GM23248 (cell line): Measurements from ENCODE around the gene PTGES2. TPM values are rescaled to one million over a fixed set of nuclear protein-coding genes. Genes with fewer than 3 reads are reported as not detected.

Source experiments
- DNase-seq: peaks from one replicate; pipeline ENCODE4 v3.0.0-alpha.2; 2015
- H2AFZ ChIP-seq: fragments of 200-600 bp; sonication (generic); 2 replicates; pipeline ENCODE4 v1.6.1; 2016; ENCODE audit warnings: antibody characterized with exemption
- H3F3A ChIP-seq: fragments of 200-600 bp; sonication (generic); 2 replicates; pipeline ENCODE4 v1.6.1; 2016; ENCODE audit warnings: mild to moderate bottlenecking, antibody characterized with exemption, mixed run types; ENCODE audit not compliant: insufficient read depth
- H3K27ac ChIP-seq: fragments of 200-600 bp; sonication (generic); 2 replicates; pipeline ENCODE4 v1.5.1; 2016; ENCODE audit warnings: mild to moderate bottlenecking
- H3K27me3 ChIP-seq: fragments of 200-600 bp; sonication (generic); replicated peaks from 2 replicates; pipeline ENCODE4 v1.6.1; 2016; ENCODE audit warnings: mild to moderate bottlenecking; ENCODE audit not compliant: insufficient read depth
- H3K36me3 ChIP-seq: fragments of 200-600 bp; sonication (generic); 2 replicates; pipeline ENCODE4 v1.6.1; 2016; ENCODE audit warnings: low read depth, mild to moderate bottlenecking
- H3K4me1 ChIP-seq: fragments of 200-600 bp; sonication (generic); 2 replicates; pipeline ENCODE4 v1.6.1; 2016; ENCODE audit warnings: mild to moderate bottlenecking; ENCODE audit not compliant: insufficient read depth
- H3K4me2 ChIP-seq: fragments of 200-600 bp; sonication (generic); one replicate; pipeline ENCODE4 v1.6.1; 2016; ENCODE audit warnings: mild to moderate bottlenecking; ENCODE audit not compliant: unreplicated experiment
- H3K4me3 ChIP-seq: fragments of 200-600 bp; sonication (generic); 2 replicates; pipeline ENCODE4 v1.5.1; 2016; ENCODE audit warnings: mild to moderate bottlenecking
- H3K79me2 ChIP-seq: fragments of 200-600 bp; sonication (generic); 2 replicates; pipeline ENCODE4 v1.6.1; 2016; ENCODE audit warnings: mild to moderate bottlenecking; ENCODE audit not compliant: insufficient read depth
- H3K9ac ChIP-seq: fragments of 200-600 bp; sonication (generic); 2 replicates; pipeline ENCODE4 v1.6.1; 2016; ENCODE audit warnings: mild to moderate bottlenecking
- H3K9me2 ChIP-seq: fragments of 200-600 bp; sonication (generic); 2 replicates; pipeline ENCODE4 v1.6.1; 2016; ENCODE audit warnings: mixed run types, mild to moderate bottlenecking, moderate library complexity; ENCODE audit not compliant: insufficient read depth
- H3K9me3 ChIP-seq: fragments of 200-600 bp; sonication (generic); one replicate; pipeline ENCODE4 v1.6.1; 2017; ENCODE audit warnings: low read depth
- H4K20me1 ChIP-seq: fragments of 200-600 bp; sonication (generic); 2 replicates; pipeline ENCODE4 v1.6.0; 2016; ENCODE audit not compliant: insufficient read depth
- EZH2 ChIP-seq: fragments of 200-600 bp; sonication (generic); IDR thresholded peaks from 2 replicates; pipeline ENCODE4 v1.6.1; 2018; ENCODE audit warnings: antibody characterized with exemption, mild to moderate bottlenecking; ENCODE audit not compliant: insufficient read depth, poor library complexity, severe bottlenecking
- EZH2phosphoT487 ChIP-seq: fragments of 200-600 bp; sonication (generic); IDR thresholded peaks from 2 replicates; pipeline ENCODE4 v1.6.1; 2018; ENCODE audit warnings: antibody characterized with exemption, moderate library complexity, mild to moderate bottlenecking, low read depth; ENCODE audit not compliant: insufficient read depth
- WGBS, 2 experiments: methylation state at CpG; one replicate each; pipeline ENCODE4 v1.1.6; 2015 to 2017; ENCODE audit warnings: low lambda C conversion rate in 2 of 2, low coverage in 1 of 2; ENCODE audit errors: missing lambda C conversion rate in 2 of 2; 5-methylcytosine and 5-hydroxymethylcytosine counted together
- in situ Hi-C: fragments of 300-500 bp; cut with MboI; formaldehyde crosslinking; loops from 2 replicates; pipeline ENCODE4 v1.15.0; 2020
- polyA plus RNA-seq: library from polyadenylated mRNA; unstranded; fragments of >200 nt; fragmentation: Nextera tagmentation; extraction: Ambion mirVana; gene quantifications from 2 replicates; pipeline ENCODE4 v1.2.1, GENCODE V29; 2016
- total RNA-seq: library from RNA; depleted of rRNA; stranded (reverse); fragments of >200 nt; shearing (Covaris generic); gene quantifications from 2 replicates; pipeline ENCODE4 v1.2.3, GENCODE V29; 2014

PTGES2 gene
- total and polyA plus RNA-seq, 2 experiments from 2014 or later: 63.3 to 68.6 TPM

DNA sequence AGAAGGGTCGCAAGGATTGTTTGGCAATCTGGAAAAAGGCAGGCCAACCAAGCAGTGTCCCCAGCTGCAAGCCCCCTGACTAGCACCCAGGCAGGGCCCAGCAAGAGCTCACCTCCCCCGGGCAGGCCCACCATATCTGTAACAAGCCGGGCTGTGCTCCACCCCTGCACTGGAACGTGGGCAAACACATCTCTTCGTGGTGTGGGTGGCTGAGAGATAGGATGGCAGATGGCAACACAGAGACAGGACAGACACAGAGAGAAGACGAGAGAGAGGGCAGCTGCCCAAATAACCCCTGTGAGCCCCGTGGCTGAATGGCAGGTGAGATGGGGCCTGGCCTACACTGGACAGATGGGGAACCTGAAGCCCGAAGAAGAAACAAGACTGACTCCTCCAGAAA is 42.0 kb upstream of the PTGES2 start:
- no peak for DNase-seq
- in situ Hi-C loops: no loop called here
- H3K79me2 ChIP-seq: peaks cover 4% of the 10 kb centered on the region; the same call in 1 of the 2 replicates
- H3K27ac ChIP-seq: no peak overlapping the region
- no peak overlapping the region for H3K4me2 ChIP-seq
- H4K20me1 ChIP-seq: no peaks in the 10 kb centered on the region
- H3K9ac ChIP-seq: no peak overlapping the region
- peaks cover 9% of the 10 kb centered on the region for H3K36me3 ChIP-seq
- no peaks in the 10 kb centered on the region for H3K4me1 ChIP-seq
- TF ChIP-seq EZH2phosphoT487 (no peak), EZH2 (no peak)
- H3K9me3 ChIP-seq: no peaks in the 10 kb centered on the region
- no peaks in the 10 kb centered on the region for H3K27me3 ChIP-seq
- H2AFZ ChIP-seq: no peak overlapping the region
- 91 to 96% methylated on average over 8 of the region's 8 CpGs for WGBS, 2 experiments
- H3F3A ChIP-seq: 0 out of 2 replicates have a peak, but pooled peaks cover 8% of the 10 kb centered on the region
- H3K9me2 ChIP-seq: no peaks in the 10 kb centered on the region
- H3K4me3 ChIP-seq: no peak overlapping the region

DNA sequence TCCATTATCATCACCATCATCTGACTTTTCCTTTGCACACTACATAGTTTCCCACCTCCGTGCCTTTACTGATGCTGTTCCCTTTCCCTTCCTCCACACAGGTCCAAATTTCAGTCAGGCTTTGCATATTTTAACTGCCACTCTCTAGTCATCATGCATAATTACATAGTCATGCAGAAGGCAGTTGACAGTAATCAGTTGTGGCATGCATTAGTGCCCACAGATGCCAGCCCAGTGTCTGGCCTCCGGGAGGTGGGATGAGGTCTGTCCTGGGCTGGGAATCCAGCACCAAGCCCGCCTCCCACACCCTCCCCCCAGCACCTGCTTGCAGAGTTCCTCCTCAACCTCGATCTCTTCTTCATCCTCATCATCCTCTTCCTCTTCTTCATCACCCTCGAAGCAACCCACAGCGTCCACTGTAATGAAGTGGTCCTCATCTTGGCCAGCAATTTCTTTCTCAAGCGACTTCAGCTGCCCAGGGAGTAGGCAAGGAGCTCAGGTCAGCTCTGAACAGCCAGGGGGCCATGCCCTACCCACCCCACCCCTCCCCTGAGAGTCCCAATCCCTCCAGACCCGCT is 41.3 kb upstream of the PTGES2 start:
- Histone ChIP-seq H3K27me3 (no peaks in the 10 kb centered on the region), H3F3A (0 out of 2 replicates have a peak, but pooled peaks cover 8% of the 10 kb centered on the region), H3K79me2 (peaks cover 4% of the 10 kb centered on the region; the same call in 1 of the 2 replicates), H3K4me1 (no peaks in the 10 kb centered on the region), H3K4me2 (no peak overlapping the region), H3K9ac (no peak overlapping the region), H3K27ac (no peak overlapping the region), H3K9me2 (no peaks in the 10 kb centered on the region), H3K4me3 (no peak overlapping the region), H4K20me1 (no peaks in the 10 kb centered on the region), H3K9me3 (no peaks in the 10 kb centered on the region), H2AFZ (no peak overlapping the region), H3K36me3 (peaks cover 4% of the 10 kb centered on the region)
- 70 to 75% methylated on average over 8 of the region's 8 CpGs for WGBS, 2 experiments
- DNase-seq: no peak
- in situ Hi-C loops: no loop called here
- TF ChIP-seq EZH2: no peak
- no peak for TF ChIP-seq EZH2phosphoT487

DNA sequence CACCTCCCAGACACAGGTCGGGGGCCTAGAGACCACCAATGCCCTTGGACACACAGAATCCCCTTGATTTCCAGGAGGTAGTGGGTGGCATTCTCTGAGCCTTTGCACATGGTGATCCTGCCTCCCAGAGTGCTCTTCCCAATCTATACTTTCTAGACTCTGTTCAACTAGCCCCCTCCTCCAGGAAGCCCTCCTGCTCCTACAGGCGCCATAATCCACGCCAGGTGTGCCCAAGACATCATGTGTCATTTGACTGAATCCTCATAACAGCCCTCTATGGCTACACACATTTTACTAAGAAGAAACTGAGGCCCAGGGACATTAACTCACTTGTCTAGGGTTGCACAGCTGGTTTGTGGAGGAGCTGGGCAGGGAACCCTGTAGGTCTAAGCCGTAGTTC is 39.7 kb upstream of the PTGES2 start:
- Histone ChIP-seq H3K4me2 (no peak overlapping the region), H3F3A (peaks cover 9% of the 10 kb centered on the region; the same call in 1 of the 2 replicates), H3K4me1 (peaks cover 5% of the 10 kb centered on the region; the same call in 1 of the 2 replicates), H2AFZ (no peak overlapping the region), H3K36me3 (peaks cover 10% of the 10 kb centered on the region), H3K27ac (no peak overlapping the region), H3K9me3 (no peaks in the 10 kb centered on the region), H3K27me3 (no peaks in the 10 kb centered on the region), H3K9me2 (no peaks in the 10 kb centered on the region), H3K4me3 (no peak overlapping the region), H3K9ac (no peak overlapping the region), H4K20me1 (no peaks in the 10 kb centered on the region), H3K79me2 (peaks cover under 1% of the 10 kb centered on the region; the same call in 1 of the 2 replicates)
- in situ Hi-C loops: no loop called here
- no peak for TF ChIP-seq EZH2phosphoT487
- TF ChIP-seq EZH2: no peak
- no peak for DNase-seq
- 95 to 99% methylated on average over 4 of the region's 4 CpGs for WGBS, 2 experiments

DNA sequence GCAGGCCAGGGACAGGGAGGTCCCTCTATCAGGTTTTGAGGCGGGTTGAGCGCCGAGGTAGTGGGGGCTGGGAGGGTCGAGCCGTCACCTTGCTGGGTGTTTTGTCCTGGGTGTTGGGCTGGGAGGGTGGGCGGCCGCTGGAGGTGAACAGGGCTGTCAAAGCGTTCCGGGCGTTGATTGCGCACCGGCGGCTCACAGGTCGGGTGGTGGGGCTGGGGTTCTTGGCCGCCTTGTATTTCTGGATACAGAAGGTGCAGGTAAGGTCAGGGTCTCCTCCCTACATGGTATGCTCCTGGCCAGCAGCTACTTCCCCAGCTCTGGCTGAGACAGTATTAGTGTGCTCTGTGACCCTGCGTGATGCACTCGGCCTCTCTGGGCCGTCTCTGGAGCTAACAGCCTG is 38.6 kb upstream of the PTGES2 start:
- 92 to 93% methylated on average over 8 to 18 of the region's 18 CpGs for WGBS, 2 experiments
- no peaks in the 10 kb centered on the region for H4K20me1 ChIP-seq
- no peak overlapping the region for H2AFZ ChIP-seq
- H3K36me3 ChIP-seq: peaks cover 10% of the 10 kb centered on the region
- H3K9me2 ChIP-seq: no peaks in the 10 kb centered on the region
- H3F3A ChIP-seq: peaks cover 17% of the 10 kb centered on the region; the same call in 1 of the 2 replicates
- no peak overlapping the region for H3K27ac ChIP-seq
- H3K4me3 ChIP-seq: no peak overlapping the region
- H3K27me3 ChIP-seq: no peaks in the 10 kb centered on the region
- no peak overlapping the region for H3K9ac ChIP-seq
- no peak for DNase-seq
- in situ Hi-C loops: no loop called here
- 0 out of 2 replicates have a peak, but pooled peaks cover 4% of the 10 kb centered on the region for H3K79me2 ChIP-seq
- H3K9me3 ChIP-seq: no peaks in the 10 kb centered on the region
- TF ChIP-seq EZH2phosphoT487 (no peak), EZH2 (no peak)
- no peak overlapping the region for H3K4me2 ChIP-seq
- H3K4me1 ChIP-seq: peaks cover 11% of the 10 kb centered on the region; the same call in 1 of the 2 replicates
